IPS-18a (cell line): ENCODE data around the gene MFF.

ENCODE experiments used
- H3K27ac ChIP-seq: one replicate; pipeline ENCODE4 v1.5.1; 2013; ENCODE audit warnings: low read length
- H3K27me3 ChIP-seq: one replicate; pipeline ENCODE4 v1.6.1; 2013; ENCODE audit warnings: mild to moderate bottlenecking, low read length; ENCODE audit not compliant: control insufficient read depth, insufficient read depth
- H3K36me3 ChIP-seq: one replicate; pipeline ENCODE4 v1.6.1; 2013; ENCODE audit warnings: low read depth, low read length; ENCODE audit not compliant: control insufficient read depth
- H3K4me1 ChIP-seq: one replicate; pipeline ENCODE4 v1.6.1; 2013; ENCODE audit warnings: low read depth, low read length; ENCODE audit not compliant: control insufficient read depth
- H3K4me3 ChIP-seq: one replicate; pipeline ENCODE4 v1.5.1; 2013; ENCODE audit warnings: low read length
- H3K9ac ChIP-seq: one replicate; pipeline ENCODE4 v1.6.1; 2013; ENCODE audit warnings: mild to moderate bottlenecking, low read length, moderate library complexity
- H3K9me3 ChIP-seq: one replicate; pipeline ENCODE4 v1.6.1; 2013; ENCODE audit warnings: low read depth, low read length; ENCODE audit not compliant: control insufficient read depth

Gene MFF

DNA sequence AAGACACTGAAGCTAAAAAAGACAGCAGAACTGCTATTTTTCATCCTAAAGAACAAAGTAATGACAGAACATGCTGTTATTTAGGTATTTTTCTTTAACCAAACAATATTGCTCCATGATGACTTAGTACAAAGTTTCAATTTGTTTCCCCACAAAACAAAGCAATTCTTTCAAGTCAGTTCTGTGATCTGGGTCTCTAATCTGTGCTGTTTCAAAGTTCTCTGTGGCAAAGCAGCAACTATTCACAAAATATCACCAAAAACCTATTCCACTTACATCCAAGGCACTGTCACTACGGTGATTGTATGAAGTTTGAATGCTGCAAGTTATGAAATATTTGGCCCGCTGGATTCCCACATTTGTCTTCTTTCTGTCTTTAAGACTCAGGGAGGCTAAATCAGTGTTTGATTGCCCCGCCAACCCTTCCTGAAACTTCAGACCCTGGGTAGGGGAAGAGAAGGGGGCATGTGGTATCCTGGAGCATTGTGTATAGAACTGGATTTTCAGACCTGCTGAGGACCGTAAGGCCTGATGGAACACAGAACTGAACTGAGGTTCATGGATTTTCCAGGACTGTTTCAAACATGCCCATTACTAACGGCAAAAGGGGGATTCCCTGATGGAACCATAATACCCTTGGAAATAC is 13.1 kb upstream of the MFF start:
- H3K9ac ChIP-seq, result no peak overlapping the region
- H3K36me3 ChIP-seq, result no peaks in the 10 kb centered on the region
- H3K9me3 ChIP-seq, result no peaks in the 10 kb centered on the region
- H3K4me3 ChIP-seq, result no peak overlapping the region
- H3K4me1 ChIP-seq, result no peaks in the 10 kb centered on the region
- no peak overlapping the region for H3K27ac ChIP-seq
- H3K27me3 ChIP-seq, result no peaks in the 10 kb centered on the region

DNA sequence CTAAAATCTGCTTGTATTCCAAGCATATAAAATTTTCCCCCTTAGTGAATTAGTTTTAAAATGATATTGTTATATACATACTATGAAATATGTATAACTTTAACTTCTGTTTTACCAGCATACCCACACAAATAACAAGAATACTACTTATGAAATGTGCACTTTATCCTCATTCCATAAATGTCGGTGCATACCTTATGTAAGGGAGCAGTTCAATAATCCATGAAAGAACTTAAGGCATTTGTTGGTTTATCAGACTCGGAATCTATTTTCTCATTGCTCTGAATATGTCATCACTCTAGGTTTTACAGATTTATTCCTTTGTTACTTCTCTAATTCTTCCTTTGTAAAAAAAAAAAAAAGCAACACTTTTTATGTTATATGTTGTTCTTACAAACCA is 12.5 kb upstream of the MFF start:
- no peaks in the 10 kb centered on the region for H3K36me3 ChIP-seq
- no peak overlapping the region for H3K27ac ChIP-seq
- H3K27me3 ChIP-seq, result no peaks in the 10 kb centered on the region
- H3K9me3 ChIP-seq, result no peaks in the 10 kb centered on the region
- H3K4me1 ChIP-seq, result no peaks in the 10 kb centered on the region
- no peak overlapping the region for H3K9ac ChIP-seq
- no peak overlapping the region for H3K4me3 ChIP-seq

DNA sequence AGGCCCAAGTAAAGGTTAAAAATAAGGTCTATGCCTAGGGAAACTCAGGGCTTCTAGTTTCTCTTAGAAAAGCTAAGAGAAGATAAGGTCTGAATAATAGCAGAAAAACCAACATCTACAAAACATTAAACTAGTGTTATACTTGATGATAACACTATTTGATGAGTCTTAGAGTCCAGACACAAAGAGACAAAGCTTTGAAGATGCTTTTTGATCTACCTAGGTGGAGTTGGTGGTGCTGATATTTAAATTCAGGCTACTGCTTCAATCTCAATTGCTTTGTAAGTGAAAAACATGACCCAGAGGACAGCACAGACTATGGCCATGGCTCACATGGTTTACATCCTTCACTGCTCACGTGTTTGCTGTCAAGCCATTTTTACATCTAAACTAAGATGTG is 11.7 kb upstream of the MFF start:
- H3K9ac ChIP-seq, result no peak overlapping the region
- no peaks in the 10 kb centered on the region for H3K36me3 ChIP-seq
- H3K4me1 ChIP-seq, result no peaks in the 10 kb centered on the region
- H3K27me3 ChIP-seq, result no peaks in the 10 kb centered on the region
- H3K9me3 ChIP-seq, result no peaks in the 10 kb centered on the region
- H3K4me3 ChIP-seq, result no peak overlapping the region
- H3K27ac ChIP-seq, result no peak overlapping the region

DNA sequence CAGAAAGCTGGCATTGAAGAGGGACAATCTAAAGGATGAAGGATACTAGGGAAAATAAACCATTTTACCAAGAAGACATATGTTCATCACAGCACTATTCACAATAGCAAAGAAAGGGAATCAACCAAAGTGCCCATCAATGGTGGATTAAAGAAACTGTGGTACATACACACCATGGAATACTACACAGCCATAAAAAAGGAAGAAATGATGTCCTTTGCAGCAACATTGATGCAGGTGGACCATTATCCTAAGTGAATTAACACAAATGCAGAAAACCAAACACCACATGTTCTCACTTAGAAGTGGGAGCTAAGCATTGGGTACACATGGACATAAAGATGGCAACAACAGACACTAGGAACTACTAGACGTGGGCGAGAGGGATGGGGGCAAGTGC is 7.2 kb upstream of the MFF start:
- Histone ChIP-seq H3K36me3 (no peaks in the 10 kb centered on the region), H3K9ac (no peak overlapping the region), H3K27ac (no peak overlapping the region), H3K9me3 (peaks cover 1% of the 10 kb centered on the region), H3K27me3 (no peaks in the 10 kb centered on the region), H3K4me1 (no peaks in the 10 kb centered on the region), H3K4me3 (no peak overlapping the region)

GRCh38 chr2:227320305-227321094 is 4.6 kb upstream of the MFF start:
- Histone ChIP-seq H3K4me3 (no peak overlapping the region), H3K27ac (no peak overlapping the region), H3K36me3 (no peaks in the 10 kb centered on the region), H3K9ac (no peak overlapping the region), H3K4me1 (peaks cover 6% of the 10 kb centered on the region), H3K9me3 (peaks cover 2% of the 10 kb centered on the region), H3K27me3 (no peaks in the 10 kb centered on the region)

GRCh38 chr2:227322530-227323205 is 2.4 kb upstream of the MFF start:
- Histone ChIP-seq H3K9me3 (peaks cover 2% of the 10 kb centered on the region), H3K27me3 (no peaks in the 10 kb centered on the region), H3K36me3 (no peaks in the 10 kb centered on the region), H3K9ac (no peak overlapping the region), H3K27ac (no peak overlapping the region), H3K4me3 (no peak overlapping the region), H3K4me1 (peaks cover 18% of the 10 kb centered on the region)

DNA sequence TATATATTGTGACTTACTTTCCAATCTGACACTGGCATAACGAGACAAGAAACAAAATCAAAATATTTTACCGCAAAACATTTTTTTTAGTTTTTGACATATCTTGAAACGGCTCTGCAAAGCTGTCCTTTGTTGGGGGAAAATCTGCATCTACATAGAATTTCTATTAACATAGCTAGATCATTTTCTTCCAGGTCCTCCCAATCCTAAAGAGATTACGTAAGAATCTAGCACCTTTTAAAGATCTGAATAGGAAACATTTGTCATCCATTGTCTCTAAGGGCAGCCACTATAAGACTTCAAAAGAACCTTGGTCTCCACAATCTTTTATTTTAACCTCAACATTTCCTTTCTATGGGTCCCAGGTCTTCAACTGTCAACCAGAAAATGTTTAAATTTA is 1.2 kb upstream of the MFF start:
- Histone ChIP-seq H3K27ac (no peak overlapping the region), H3K9ac (no peak overlapping the region), H3K9me3 (peaks cover 2% of the 10 kb centered on the region), H3K27me3 (no peaks in the 10 kb centered on the region), H3K36me3 (no peaks in the 10 kb centered on the region), H3K4me1 (peaks cover 18% of the 10 kb centered on the region), H3K4me3 (no peak overlapping the region)

DNA sequence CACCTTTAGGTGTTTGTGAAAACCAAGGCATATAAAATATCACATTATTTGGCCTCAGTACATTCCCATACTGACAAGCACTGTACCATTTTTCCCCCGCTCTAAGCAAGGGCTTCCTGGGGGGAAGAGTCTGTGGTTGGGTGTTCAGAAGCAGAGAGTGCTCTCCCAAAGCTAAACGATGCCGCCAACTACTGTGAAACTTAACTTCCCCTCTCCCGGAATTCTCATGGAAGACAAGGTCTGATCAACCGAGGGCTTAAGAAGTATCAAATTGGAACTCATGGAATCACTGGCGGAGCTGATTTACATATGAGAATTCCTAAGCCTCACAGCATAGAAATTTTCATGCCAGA is 433 bp upstream of the MFF start:
- no peaks in the 10 kb centered on the region for H3K27me3 ChIP-seq
- peak overlapping the region; percentile 94 for H3K9ac ChIP-seq
- peak overlapping the region; percentile 89 for H3K27ac ChIP-seq
- H3K36me3 ChIP-seq, result no peaks in the 10 kb centered on the region
- peaks cover 22% of the 10 kb centered on the region for H3K4me1 ChIP-seq
- H3K4me3 ChIP-seq, result peak overlapping the region; percentile 94
- peaks cover 2% of the 10 kb centered on the region for H3K9me3 ChIP-seq

DNA sequence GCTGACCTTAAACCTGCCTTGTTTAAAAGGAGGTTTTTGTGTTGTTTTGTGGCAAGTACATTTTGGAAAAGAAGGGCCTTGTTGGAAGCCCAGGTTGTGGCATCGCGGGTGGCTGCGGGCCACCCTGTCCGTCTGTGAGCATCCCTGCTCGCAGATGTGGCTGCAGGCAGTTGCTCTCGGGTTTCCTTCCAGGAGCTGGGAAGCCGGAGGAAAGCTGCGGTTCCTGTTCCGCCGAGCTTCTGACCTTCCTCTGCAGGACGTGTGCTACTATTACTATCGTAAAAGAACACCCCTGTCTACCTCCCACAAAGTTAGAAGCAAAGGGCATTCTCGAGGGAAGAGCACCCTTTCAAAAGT is 766 bp downstream of the MFF start:
- peaks cover 4% of the 10 kb centered on the region for H3K36me3 ChIP-seq
- H3K27ac ChIP-seq, result peak overlapping the region; percentile 62
- peaks cover 22% of the 10 kb centered on the region for H3K4me1 ChIP-seq
- peaks cover 2% of the 10 kb centered on the region for H3K9me3 ChIP-seq
- peak overlapping the region; percentile 94 for H3K4me3 ChIP-seq
- peak overlapping the region; percentile 94 for H3K9ac ChIP-seq
- H3K27me3 ChIP-seq, result no peaks in the 10 kb centered on the region

DNA sequence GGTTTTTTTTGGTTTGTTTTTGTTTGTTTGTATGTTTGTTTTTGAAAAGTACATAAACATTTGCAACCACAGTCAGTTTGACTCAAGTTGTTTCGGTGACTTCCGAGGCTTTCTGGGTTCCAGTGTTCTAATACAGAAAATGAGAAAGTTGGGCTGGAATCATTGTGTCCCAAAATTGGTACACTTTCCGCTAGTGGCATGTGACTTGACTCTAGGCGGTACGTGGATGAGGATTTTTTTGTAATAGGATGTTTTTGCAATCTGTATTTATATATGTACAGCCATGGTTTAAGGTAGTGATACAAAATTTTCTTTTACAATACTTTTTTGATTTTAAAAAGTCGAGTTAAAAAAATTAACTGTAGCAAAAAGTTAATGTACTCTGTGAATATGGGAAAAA is 1.7 kb downstream of the MFF start:
- H3K9ac ChIP-seq, result peak overlapping the region; percentile 94
- peaks cover 2% of the 10 kb centered on the region for H3K9me3 ChIP-seq
- H3K27ac ChIP-seq, result no peak overlapping the region
- H3K4me1 ChIP-seq, result peaks cover 22% of the 10 kb centered on the region
- no peaks in the 10 kb centered on the region for H3K27me3 ChIP-seq
- peak overlapping the region; percentile 94 for H3K4me3 ChIP-seq
- peaks cover 9% of the 10 kb centered on the region for H3K36me3 ChIP-seq

DNA sequence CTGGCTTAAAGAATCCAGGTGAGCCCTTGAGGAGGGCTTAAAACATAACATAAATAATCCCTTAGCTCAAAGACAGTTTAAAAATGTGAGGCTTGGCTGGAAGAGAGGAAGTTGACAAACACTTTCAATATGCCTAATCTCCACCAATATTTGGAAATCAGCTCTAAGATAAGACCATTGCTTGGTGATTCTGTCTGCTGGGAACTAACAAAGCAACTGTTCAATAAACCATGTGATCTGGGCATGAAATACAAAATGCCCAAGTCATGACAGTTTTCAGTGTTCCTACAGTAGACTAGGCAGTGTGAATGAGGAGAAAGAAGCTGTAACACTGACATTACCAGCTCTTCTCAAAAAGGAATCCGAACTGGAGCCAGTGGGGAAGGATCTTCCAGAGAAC is 10.7 kb downstream of the MFF start:
- H3K27ac ChIP-seq, result no peak overlapping the region
- H3K9ac ChIP-seq, result no peak overlapping the region
- no peaks in the 10 kb centered on the region for H3K9me3 ChIP-seq
- no peaks in the 10 kb centered on the region for H3K27me3 ChIP-seq
- H3K4me1 ChIP-seq, result no peaks in the 10 kb centered on the region
- H3K36me3 ChIP-seq, result peaks cover 56% of the 10 kb centered on the region
- no peak overlapping the region for H3K4me3 ChIP-seq
